Activated CD4-positive, alpha-beta T cell treated with anti-CD3 and anti-CD28 coated beads, Interleukin-2, Interleukin-6, amounts not matched to agents 100 ng/mL and 50 ng/mL, durations not matched to agents 16 hours and 8 hours (primary cell): ENCODE measurements around the gene TACC2.

Experiments
- DNase-seq: peaks from one replicate; pipeline ENCODE4 v3.0.0-alpha.2; 2020

The TACC2 gene

DNA sequence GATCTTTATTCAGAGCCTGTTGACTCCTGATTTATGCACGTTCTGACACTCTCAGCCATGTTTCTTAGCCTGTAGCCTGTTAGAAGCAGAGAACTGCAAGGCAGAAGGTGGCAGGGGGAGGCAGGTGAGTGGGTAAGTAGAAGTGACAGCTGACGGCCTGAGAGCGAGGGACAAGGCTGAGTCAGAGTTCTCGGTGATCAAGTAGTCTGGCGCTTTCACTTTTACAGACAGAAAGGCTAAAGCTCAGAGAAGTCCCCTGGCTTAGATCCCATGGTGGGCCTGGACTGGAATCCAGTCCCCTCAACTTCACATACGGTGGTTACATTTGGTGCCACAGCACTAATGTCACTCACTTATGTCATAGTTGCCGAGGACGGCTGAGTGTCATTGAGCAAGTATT is 139.0 kb downstream of the TACC2 start:
- DNase-seq, result no peak

GRCh38 chr10:122128357-122128756 is 139.4 kb downstream of the TACC2 start:
- DNase-seq, result no peak

DNA sequence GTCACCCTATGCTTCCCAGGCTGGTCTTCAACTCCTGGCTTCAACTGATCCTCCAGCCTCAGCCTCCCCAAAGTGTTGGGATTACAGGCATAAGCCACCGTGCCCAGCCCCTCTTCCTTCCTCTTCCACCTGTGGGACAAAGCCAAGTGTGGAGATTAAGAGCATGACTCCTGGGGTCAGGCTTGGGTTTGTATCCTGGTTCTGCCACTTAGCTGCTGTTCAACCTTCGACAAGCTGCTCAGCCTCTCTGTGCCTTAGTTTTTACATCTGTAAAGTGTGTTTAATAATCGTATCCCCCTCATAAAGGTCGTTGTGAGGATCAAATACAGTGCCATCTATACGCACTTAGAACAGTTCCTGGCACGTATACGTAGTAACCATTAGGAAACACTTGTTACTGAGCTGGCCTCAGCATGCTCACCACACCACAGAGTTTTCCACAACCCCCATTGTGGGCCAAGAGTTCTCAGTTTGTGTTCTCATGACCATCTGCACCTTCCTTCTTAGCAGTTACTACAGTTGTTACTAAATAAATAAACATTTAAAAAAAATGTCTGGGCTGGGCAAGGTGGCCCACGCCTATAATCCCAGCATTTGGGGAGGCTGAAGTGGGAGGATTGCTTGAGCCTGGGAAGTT is 141.6 kb downstream of the TACC2 start:
- DNase-seq, result no peak

- DNase-seq, result no peak
Observed at GRCh38 chr10:122132331-122132755, 143.4 kb downstream of the TACC2 start.

DNA sequence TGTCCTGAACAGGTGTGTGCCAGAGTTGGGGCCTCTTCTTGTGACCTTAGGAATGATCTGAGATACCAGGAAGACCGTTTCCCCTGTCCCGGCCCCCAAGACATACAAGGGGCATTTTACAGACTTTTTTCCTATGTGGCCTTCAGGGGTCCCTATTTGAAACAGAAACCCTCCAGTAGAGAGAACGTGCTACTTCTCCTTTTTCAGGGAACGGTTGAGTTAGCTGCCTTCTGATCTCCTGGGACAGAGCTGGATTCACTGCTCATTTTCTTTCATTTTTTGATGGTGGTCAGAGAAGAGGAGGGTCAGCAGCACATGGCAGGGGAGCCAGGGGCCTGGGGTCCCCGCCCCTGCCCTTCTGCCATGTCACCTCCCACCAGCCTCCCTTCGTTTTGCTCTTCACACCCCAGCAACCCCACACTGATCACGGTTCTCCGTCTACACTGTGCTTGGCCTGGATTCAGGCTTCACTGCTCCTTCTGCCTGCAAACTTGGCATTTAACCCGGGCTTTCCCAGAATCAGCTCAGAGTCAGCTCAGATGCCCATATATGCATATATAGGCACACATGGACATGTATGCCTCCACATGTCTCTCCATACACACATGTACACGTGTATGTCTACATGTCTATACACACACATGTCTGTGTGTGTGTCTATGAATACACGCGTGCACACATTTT is 144.1 kb downstream of the TACC2 start:
- DNase-seq, result no peak

DNA sequence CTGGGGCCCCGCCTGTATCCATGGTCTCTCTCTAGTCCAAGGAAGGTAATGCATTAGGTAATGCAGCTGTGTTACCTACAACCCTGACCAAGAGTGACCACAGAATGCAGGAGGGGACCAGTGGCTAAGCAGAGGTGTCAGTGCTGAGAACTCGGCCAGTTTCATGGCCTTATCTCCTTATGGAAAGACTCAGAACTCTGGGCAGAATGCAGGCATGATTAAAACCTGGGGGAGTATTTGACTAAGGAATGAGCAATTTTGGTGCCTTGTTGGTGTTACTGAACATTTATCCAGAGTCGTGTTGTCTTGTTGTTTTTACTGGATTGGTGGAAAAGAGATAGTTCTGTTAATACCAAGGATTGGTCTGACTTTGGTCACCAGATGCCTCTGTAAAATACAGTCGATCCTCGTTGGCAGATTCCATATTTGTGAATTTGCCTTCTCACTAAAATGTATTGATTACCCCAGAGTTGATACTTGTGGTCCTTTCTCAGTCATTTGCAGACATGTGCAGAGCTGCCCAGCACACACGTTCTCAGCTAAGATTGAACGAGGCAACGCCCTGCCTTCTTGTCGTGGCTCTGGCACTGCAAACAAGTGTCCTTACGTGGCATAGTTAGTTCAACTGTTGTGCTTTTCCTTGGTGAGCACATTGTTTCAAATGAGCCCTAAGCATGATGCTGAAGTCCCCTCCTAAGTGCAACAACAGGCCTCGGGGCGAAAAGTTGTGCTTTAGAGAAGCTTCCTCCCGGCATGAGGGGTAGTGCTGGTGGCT is 146.5 kb downstream of the TACC2 start:
- no peak for DNase-seq

- DNase-seq, result no peak
Observed at GRCh38 chr10:122138831-122139625, 150.1 kb downstream of the TACC2 start.

- DNase-seq, result no peak
Observed at GRCh38 chr10:122139627-122140170, 150.7 kb downstream of the TACC2 start.

- no peak for DNase-seq
Observed at GRCh38 chr10:122140461-122140902, 151.5 kb downstream of the TACC2 start.

- DNase-seq, result no peak
Observed at GRCh38 chr10:122140941-122141623, 152.1 kb downstream of the TACC2 start.

DNA sequence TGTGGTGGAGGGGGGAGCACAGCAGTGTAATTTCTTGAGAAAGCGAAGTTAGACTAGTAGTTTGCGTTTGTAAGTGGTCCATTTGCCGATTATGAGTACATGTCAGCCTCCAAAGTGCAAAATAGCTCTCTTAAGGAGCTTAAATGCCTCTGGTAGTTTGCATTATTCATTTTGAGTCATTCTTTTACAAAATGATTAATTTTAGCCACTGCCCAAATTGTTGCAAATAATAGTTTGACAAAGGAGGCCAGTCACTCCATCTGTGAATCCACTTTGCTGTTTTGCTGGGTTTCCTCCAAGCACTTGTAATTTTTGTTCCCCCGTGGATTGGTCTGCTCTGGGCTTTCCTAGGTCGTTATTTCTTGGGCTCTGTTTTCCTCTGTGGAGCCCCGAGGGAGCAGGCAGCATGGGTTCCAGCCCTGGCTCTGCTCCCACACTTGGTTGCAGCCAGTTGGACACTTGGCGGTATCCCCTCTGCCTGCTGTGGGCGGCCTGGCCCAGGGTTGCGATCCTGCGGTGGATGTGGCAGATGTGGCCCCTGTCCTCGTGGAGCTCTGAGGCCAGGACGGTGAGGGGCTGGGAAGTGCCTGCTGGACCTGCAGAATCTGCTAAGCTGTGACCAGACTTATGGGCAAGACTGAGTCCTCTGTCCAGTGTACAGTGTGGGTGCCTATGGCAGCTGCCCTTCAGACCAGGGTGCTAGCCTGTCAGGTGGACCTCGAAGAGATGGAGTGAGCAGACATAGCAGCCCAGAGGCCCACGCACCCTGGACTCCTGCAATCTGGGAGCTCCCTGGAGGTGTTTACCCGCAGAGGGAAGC is 153.1 kb downstream of the TACC2 start:
- DNase-seq, result no peak

GRCh38 chr10:122142641-122143237 is 153.8 kb downstream of the TACC2 start:
- peak; percentile 43 for DNase-seq

GRCh38 chr10:122143238-122143841 is 154.4 kb downstream of the TACC2 start:
- DNase-seq, result no peak

GRCh38 chr10:122144199-122144598 is 155.2 kb downstream of the TACC2 start:
- no peak for DNase-seq

DNA sequence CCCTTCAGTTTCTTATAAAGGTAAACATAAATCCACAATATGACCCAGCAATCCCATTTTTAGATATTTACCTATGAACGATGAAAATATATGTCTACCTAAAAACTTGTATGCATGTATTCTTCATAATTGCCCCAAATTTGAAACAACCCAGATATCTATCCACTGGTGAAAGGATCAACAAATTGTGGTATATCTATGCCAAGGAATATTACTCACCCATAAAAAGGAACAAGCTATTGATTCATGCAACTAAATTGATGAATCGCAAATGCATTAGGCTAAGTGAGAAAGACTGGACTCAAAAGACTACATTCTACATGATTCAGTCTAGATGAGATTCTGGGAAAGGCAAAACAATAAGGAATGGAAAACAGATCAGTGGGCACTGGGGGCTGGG is 156.2 kb downstream of the TACC2 start:
- no peak for DNase-seq

- DNase-seq, result no peak
Observed at GRCh38 chr10:122147663-122148062, 158.7 kb downstream of the TACC2 start.

- DNase-seq, result no peak
Observed at GRCh38 chr10:122148876-122149560, 160.1 kb downstream of the TACC2 start.

- DNase-seq, result no peak
Observed at GRCh38 chr10:122149561-122150505, 160.9 kb downstream of the TACC2 start.
